Mucosa of rectum (tissue), 2 donors: ENCODE data around the gene RGPD6.
"Not testable (repeated sequence)": the region's sequence is repeated elsewhere in the genome, so short reads cannot be mapped to it uniquely, and the experiment has no call there.

ENCODE experiments used
- H3K27ac ChIP-seq, 2 donors: one replicate each; pipeline ENCODE4 v1.7.0; 2013; ENCODE audit warnings: inconsistent platforms in 2 of 2, low read depth in 2 of 2, low read length in 2 of 2
- H3K27me3 ChIP-seq, 2 donors: one replicate each; pipeline ENCODE4 v1.7.0; 2013; ENCODE audit warnings: low read length in 2 of 2; ENCODE audit not compliant: control insufficient read depth in 2 of 2, insufficient read depth in 2 of 2
- H3K36me3 ChIP-seq, 2 donors: one replicate each; pipeline ENCODE4 v1.7.0; 2013; ENCODE audit warnings: low read length in 2 of 2; ENCODE audit not compliant: control insufficient read depth in 2 of 2, insufficient read depth in 2 of 2
- H3K4me1 ChIP-seq, 2 donors: one replicate each; pipeline ENCODE4 v1.7.0; 2013; ENCODE audit warnings: low read length in 2 of 2, mild to moderate bottlenecking in 1 of 2; ENCODE audit not compliant: control insufficient read depth in 2 of 2, insufficient read depth in 2 of 2
- H3K4me3 ChIP-seq, 2 donors: one replicate each; pipeline ENCODE4 v1.7.0; 2013; ENCODE audit warnings: low read length in 2 of 2
- H3K9ac ChIP-seq, 2 donors: one replicate each; pipeline ENCODE4 v1.7.0; 2013; ENCODE audit warnings: low read length in 2 of 2, low read depth in 1 of 2, mild to moderate bottlenecking in 1 of 2
- H3K9me3 ChIP-seq, 2 donors: one replicate each; pipeline ENCODE4 v1.7.0; 2013; ENCODE audit warnings: low read length in 2 of 2; ENCODE audit not compliant: control insufficient read depth in 2 of 2
- donor health status: healthy.
- donor health status: Normal muscosa, but diverticular disease.

Gene RGPD6

GRCh38 chr2:110576763-110577416, at the start of gene RGPD6:
Gene RGPD6, minus strand, starts transcription at chr2:110577222. Its CDS starts 198 bp downstream, at chr2:110577024.
- not testable (repeated sequence) for H3K27me3 ChIP-seq, H3K4me1 ChIP-seq, H3K27ac ChIP-seq, H3K36me3 ChIP-seq, H3K9me3 ChIP-seq, H3K4me3 ChIP-seq, H3K9ac ChIP-seq

GRCh38 chr2:110619326-110619939, 42.4 kb upstream of the RGPD6 start:
- not testable (repeated sequence) for H3K4me3 ChIP-seq, H3K9me3 ChIP-seq, H3K9ac ChIP-seq, H3K36me3 ChIP-seq, H3K27ac ChIP-seq, H3K27me3 ChIP-seq, H3K4me1 ChIP-seq

- not testable (repeated sequence) for H3K4me1 ChIP-seq, H3K36me3 ChIP-seq, H3K4me3 ChIP-seq, H3K9ac ChIP-seq, H3K27ac ChIP-seq, H3K27me3 ChIP-seq, H3K9me3 ChIP-seq
Observed at GRCh38 chr2:110613927-110614326, 36.9 kb upstream of the RGPD6 start.

- H3K27me3 ChIP-seq, H3K9ac ChIP-seq, H3K4me3 ChIP-seq, H3K9me3 ChIP-seq, H3K27ac ChIP-seq, H3K4me1 ChIP-seq, H3K36me3 ChIP-seq: not testable (repeated sequence)
Observed at GRCh38 chr2:110610613-110611250, 33.7 kb upstream of the RGPD6 start.

- H3K36me3 ChIP-seq, H3K9ac ChIP-seq, H3K4me1 ChIP-seq, H3K9me3 ChIP-seq, H3K27me3 ChIP-seq, H3K27ac ChIP-seq, H3K4me3 ChIP-seq: not testable (repeated sequence)
Observed at GRCh38 chr2:110609843-110610612, 33.0 kb upstream of the RGPD6 start.

- not testable (repeated sequence) for H3K27me3 ChIP-seq, H3K9me3 ChIP-seq, H3K4me1 ChIP-seq, H3K9ac ChIP-seq, H3K4me3 ChIP-seq, H3K36me3 ChIP-seq, H3K27ac ChIP-seq
Observed at GRCh38 chr2:110608788-110609502, 31.9 kb upstream of the RGPD6 start.

- not testable (repeated sequence) for H3K4me3 ChIP-seq, H3K27ac ChIP-seq, H3K4me1 ChIP-seq, H3K36me3 ChIP-seq, H3K9ac ChIP-seq, H3K9me3 ChIP-seq, H3K27me3 ChIP-seq
Observed at GRCh38 chr2:110605057-110605456, 28.0 kb upstream of the RGPD6 start.

- not testable (repeated sequence) for H3K4me3 ChIP-seq, H3K4me1 ChIP-seq, H3K9ac ChIP-seq, H3K36me3 ChIP-seq, H3K27me3 ChIP-seq, H3K27ac ChIP-seq, H3K9me3 ChIP-seq
Observed at GRCh38 chr2:110603917-110604591, 27.0 kb upstream of the RGPD6 start.

- H3K4me1 ChIP-seq, H3K4me3 ChIP-seq, H3K27me3 ChIP-seq, H3K27ac ChIP-seq, H3K9ac ChIP-seq, H3K9me3 ChIP-seq, H3K36me3 ChIP-seq: not testable (repeated sequence)
Observed at GRCh38 chr2:110602139-110602538, 25.1 kb upstream of the RGPD6 start.
